GM13977 (cell line): ENCODE data around the gene TMC4.
A peak's percentile ranks its signal among the peaks of the same experiment; 100 is the strongest.
"Not testable (repeated sequence)": the region's sequence is repeated elsewhere in the genome, so short reads cannot be mapped to it uniquely, and the experiment has no call there.

Experiments
- DNase-seq: peaks from one replicate; pipeline ENCODE4 v3.0.0; 2012; ENCODE audit warnings: low spot score
- in situ Hi-C: fragments of 300-500 bp; cut with MboI; formaldehyde crosslinking; loops from one replicate; pipeline ENCODE4 v1.12.0; 2022; ENCODE audit warnings: low sequenced_read_pairs, low pct_unique_long_range_greater_than_20kb, mixed read lengths, inconsistent platforms; ENCODE audit not compliant: unreplicated experiment
- TF ChIP-seq, protein P1 (sequence below): IDR thresholded peaks from 2 replicates; pipeline ENCODE4 v1.5.1; 2012; ENCODE audit warnings: mild to moderate bottlenecking, control low read depth; ENCODE audit not compliant: insufficient read depth; ENCODE audit errors: extremely low read depth, missing control alignments

Gene TMC4, protein sequence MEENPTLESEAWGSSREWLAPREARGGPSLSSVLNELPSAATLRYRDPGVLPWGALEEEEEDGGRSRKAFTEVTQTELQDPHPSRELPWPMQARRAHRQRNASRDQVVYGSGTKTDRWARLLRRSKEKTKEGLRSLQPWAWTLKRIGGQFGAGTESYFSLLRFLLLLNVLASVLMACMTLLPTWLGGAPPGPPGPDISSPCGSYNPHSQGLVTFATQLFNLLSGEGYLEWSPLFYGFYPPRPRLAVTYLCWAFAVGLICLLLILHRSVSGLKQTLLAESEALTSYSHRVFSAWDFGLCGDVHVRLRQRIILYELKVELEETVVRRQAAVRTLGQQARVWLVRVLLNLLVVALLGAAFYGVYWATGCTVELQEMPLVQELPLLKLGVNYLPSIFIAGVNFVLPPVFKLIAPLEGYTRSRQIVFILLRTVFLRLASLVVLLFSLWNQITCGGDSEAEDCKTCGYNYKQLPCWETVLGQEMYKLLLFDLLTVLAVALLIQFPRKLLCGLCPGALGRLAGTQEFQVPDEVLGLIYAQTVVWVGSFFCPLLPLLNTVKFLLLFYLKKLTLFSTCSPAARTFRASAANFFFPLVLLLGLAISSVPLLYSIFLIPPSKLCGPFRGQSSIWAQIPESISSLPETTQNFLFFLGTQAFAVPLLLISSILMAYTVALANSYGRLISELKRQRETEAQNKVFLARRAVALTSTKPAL

DNA sequence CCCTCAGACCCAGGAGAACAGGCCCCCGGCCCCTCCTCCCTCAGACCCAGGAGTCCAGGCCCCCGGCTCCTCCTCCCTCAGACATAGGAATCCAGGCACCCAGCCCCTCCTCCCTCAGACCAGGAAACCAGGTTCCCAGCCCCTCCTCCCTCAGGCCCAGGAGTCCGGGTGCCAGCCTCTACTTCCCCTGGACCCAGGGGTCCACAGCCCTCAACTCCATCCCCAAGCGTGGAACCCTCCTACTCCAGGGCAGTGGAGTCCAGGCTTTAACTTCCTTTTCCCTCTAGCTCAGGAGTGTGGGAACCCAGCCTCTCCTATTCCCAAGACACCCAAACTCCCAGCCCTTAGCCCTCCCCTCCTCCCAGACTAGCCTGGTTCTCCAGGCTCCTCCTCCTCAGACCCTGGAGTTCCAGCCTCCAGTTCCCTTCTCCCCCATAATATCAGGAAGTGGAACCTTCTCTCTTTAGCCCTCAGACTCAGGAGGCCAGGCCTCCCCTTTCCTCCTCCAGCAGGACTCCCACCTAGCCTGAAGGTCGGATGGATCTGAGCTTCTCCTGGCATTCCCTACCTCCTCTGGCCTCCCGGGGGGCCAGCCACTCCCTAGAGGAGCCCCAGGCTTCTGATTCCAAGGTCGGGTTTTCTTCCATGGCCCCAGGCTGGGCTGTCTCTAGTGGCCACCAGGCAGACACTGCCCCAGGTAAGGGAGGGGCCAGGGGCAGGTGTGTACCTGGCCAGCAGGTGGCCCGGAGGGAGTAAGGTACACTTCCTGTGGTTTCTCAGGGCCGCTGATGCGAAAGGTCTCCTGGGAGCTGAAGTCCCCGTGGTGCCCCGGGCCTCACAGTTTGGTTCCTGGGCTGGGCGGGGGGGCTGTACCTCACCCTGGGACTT lies at the start of gene TMC4:
Gene TMC4 (minus strand): TSS at position 690 of the 888 bp plus-strand sequence. CDS start 43 bp downstream, at position 647.
- TF ChIP-seq, protein P1, sequence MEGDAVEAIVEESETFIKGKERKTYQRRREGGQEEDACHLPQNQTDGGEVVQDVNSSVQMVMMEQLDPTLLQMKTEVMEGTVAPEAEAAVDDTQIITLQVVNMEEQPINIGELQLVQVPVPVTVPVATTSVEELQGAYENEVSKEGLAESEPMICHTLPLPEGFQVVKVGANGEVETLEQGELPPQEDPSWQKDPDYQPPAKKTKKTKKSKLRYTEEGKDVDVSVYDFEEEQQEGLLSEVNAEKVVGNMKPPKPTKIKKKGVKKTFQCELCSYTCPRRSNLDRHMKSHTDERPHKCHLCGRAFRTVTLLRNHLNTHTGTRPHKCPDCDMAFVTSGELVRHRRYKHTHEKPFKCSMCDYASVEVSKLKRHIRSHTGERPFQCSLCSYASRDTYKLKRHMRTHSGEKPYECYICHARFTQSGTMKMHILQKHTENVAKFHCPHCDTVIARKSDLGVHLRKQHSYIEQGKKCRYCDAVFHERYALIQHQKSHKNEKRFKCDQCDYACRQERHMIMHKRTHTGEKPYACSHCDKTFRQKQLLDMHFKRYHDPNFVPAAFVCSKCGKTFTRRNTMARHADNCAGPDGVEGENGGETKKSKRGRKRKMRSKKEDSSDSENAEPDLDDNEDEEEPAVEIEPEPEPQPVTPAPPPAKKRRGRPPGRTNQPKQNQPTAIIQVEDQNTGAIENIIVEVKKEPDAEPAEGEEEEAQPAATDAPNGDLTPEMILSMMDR = peak; percentile 10
- no peak for DNase-seq
- in situ Hi-C loops = no loop called here

DNA sequence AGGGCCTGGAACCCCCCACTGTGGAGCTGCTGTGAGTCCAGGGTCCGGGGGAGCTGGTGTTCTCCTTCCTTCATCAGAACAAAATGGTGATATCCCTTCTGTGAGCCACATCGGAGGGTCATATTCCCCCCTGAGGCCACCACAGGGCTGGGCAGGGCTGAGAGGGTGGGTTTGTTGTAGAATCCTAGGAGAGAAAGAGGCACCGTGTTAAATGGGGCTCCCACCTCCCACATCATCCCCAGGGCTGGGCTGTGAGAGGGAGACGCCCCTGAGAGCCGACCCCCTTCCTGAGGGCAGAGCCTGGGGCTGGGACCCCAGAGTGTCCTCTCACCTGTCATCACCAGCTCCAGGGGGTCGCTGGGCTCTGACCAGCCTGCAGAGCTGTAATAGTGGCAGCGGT lies 49.0 kb upstream of the TMC4 start:
- in situ Hi-C loops, DNase-seq: not testable (repeated sequence)

DNA sequence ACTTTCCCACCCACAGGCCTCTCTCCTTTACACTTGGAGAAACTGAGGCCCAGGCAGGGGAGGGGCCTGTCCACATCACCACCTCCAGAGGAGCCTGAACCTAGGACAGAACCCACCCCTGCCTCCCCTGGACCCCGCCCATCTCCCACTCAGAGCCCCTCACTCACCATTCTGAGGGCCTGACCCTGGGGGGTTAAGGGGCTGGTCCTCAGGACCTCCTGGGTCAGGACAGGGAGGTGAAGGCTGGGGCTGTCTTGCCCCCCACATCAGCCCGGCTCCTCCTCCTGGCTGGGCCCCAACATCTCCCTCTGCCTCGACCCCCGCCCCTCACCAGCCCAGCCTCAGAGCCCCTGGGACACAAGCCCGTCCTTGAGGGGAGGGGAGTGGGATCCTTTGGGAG lies 46.7 kb upstream of the TMC4 start:
- in situ Hi-C loops, DNase-seq: not testable (repeated sequence)

DNA sequence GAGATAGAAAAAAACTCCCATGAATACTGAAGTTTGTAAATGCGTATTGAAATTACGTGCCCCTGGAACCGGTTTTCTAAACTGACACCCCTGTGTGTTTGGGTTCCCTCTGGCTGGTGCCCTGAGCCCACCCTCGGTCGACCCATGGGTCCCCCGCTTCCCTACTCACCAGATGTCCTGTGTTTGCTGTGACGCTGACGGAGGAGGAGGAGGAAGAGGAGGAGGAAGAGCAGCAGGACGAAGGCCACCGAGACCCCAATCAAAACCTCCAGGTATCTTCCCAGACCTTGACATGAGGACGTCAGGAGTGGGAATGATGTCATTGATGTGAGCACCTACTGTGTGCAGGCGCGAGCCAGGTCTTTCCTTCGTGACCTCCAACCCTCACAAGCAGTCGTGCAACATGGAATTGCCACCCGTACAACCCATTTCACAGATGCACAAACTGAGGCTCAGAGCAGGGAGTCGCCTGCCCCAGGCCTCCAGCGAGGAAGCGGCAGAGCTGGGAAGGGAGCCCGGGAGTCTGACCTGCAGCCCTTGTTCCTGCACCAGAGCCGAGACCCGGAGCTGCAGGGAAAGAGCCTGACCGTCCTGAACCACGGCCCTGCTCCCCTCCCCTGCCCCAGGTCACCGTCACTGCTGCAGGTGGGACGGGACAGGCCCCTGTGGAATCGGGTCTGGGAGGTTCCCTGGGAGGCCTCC lies 46.2 kb upstream of the TMC4 start:
- TF ChIP-seq, protein P1 = no peak
- no peak for DNase-seq
- in situ Hi-C loops = no loop called here

DNA sequence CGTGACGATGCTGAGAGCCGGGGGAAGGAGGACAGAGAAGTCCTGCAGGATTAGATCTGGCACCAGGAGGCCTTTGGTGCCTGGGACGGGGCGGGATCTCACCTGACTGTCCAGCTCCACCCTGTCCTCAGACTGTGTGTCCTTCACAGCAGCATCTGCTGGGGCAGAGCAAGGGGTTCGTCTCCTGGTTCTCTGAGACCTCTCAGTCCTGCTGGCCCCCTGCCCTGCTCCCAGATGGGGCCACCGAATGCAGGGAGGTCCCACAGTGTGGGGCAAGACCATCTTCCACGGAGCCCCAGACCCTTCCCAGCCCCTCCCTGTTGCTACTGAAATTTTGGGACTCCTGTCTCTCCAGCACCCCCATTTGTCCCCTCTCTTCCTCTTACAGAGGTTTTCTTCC lies 45.3 kb upstream of the TMC4 start:
- TF ChIP-seq, protein P1 = no peak
- in situ Hi-C loops = no loop called here
- DNase-seq = no peak

DNA sequence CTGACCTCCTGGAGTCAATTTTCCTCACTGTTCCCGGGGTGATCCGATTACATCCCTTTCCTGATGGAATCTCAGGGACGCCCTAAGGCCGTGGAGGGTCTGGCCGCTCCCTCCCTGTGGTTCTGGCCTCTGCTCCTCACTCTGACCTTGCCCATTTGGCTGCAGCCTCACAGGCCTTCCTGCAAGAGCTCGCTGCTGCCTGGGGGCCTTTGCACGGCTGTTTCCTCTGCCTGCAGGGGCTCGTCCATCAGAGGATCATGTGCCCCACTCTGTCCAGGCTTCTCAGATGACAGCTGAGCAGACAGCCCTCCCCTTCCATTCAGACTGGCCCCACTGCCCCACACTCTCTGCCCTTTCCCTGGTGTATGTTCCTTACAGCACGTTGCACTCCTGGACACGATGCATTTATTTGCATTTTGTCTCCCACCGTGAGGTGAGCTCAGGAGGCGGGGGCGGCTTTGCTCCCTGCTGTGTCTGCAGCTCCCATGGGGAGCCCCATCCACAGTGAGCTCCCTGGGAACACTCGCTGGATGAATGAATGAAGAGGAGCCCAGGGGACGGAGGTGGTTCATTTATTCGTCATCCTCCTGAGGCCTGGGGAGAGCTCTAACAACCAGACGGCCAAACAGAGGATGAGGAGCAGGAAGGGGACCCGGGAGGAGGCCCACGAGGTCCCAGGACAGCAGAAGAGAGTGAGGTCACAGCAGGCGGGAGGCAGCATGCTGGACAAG lies 44.7 kb upstream of the TMC4 start:
- in situ Hi-C loops = not testable (repeated sequence)

DNA sequence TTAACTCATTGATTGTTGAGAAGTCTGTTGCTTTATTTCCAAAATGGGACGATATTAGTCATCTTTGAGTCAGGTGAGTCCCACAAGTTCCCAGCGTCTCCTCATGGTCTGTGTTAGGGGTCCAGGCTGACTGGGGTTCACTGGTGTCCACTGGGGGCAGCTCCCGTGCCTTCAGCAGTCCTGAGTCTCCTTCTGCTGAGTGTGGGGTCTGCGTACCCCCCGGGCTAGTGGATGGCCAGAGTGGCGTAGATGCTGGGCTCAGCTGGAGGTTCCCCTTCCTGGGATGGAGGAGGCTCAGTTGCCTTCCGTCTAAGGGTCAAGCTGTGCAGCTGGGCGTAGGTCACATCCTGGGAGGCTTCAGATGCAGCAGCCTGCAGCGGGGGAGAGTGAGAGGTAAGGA lies 43.9 kb upstream of the TMC4 start:
- DNase-seq = no peak
- in situ Hi-C loops = no loop called here
- TF ChIP-seq, protein P1 = no peak

More for the DNA sequence above, 44.7 kb upstream of the TMC4 start:
- DNase-seq = not testable (repeated sequence)

DNA sequence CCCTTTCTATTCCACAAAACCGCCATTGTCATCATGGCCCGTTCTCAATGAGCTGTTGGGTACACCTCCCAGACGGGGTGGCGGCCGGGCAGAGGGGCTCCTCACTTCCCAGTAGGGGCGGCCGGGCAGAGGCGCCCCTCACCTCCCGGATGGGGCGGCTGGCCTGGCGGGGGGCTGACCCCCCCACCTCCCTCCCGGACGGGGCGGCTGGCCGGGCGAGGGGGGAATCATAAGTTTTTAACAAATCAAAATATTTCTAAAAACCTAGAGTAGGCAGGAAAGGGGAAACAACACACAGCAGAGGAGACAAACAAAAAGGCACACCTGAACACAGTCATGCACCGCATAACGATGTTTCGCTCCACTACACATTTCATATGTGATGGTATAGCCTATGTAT lies 41.8 kb upstream of the TMC4 start:
- in situ Hi-C loops, DNase-seq: not testable (repeated sequence)

DNA sequence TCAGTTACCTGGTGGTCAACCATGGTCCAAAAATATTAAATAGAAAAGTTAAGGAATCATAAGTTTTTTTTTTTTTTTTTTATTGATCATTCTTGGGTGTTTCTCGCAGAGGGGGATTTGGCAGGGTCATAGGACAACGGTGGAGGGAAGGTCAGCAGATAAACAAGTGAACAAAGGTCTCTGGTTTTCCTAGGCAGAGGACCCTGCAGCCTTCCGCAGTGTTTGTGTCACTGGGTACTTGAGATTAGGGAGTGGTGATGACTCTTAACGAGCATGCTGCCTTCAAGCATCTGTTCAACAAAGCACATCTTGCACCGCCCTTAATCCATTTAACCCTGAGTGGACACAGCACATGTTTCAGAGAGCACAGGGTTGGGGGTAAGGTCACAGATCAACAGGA lies 41.3 kb upstream of the TMC4 start:
- in situ Hi-C loops, DNase-seq: not testable (repeated sequence)
